Measurements from ENCODE around the gene LTBP1.

LTBP1 gene

GRCh38 chr2:33038230-33038629 lies 91.5 kb downstream of the LTBP1 start:
- Histone ChIP-seq H3K36me3 (ENCODE audit: insufficient read depth) (no peaks in the 10 kb centered on the region), H3K9ac (no peak overlapping the region), H3K4me1 (ENCODE audit: low read depth, poor library complexity, severe bottlenecking) (no peaks in the 10 kb centered on the region), H3K4me2 (no peak overlapping the region), H2AFZ (ENCODE audit: low read depth) (no peak overlapping the region), H3K79me2 (ENCODE audit: insufficient read depth, low read depth) (no peaks in the 10 kb centered on the region), H4K20me1 (ENCODE audit: insufficient read depth) (no peaks in the 10 kb centered on the region), H3K4me3 (IDR thresholded peaks at IDR 0.05; ENCODE audit: insufficient read depth, low read depth, low read length) (no peak overlapping the region), H3K27me3 (ENCODE audit: insufficient read depth, low read depth) (no peaks in the 10 kb centered on the region), H3K27ac (no peak overlapping the region)
- TF ChIP-seq, protein P1, sequence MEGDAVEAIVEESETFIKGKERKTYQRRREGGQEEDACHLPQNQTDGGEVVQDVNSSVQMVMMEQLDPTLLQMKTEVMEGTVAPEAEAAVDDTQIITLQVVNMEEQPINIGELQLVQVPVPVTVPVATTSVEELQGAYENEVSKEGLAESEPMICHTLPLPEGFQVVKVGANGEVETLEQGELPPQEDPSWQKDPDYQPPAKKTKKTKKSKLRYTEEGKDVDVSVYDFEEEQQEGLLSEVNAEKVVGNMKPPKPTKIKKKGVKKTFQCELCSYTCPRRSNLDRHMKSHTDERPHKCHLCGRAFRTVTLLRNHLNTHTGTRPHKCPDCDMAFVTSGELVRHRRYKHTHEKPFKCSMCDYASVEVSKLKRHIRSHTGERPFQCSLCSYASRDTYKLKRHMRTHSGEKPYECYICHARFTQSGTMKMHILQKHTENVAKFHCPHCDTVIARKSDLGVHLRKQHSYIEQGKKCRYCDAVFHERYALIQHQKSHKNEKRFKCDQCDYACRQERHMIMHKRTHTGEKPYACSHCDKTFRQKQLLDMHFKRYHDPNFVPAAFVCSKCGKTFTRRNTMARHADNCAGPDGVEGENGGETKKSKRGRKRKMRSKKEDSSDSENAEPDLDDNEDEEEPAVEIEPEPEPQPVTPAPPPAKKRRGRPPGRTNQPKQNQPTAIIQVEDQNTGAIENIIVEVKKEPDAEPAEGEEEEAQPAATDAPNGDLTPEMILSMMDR (conservative IDR thresholded peaks at IDR 0.05; ENCODE audit: low read depth, low read length): no peak

DNA sequence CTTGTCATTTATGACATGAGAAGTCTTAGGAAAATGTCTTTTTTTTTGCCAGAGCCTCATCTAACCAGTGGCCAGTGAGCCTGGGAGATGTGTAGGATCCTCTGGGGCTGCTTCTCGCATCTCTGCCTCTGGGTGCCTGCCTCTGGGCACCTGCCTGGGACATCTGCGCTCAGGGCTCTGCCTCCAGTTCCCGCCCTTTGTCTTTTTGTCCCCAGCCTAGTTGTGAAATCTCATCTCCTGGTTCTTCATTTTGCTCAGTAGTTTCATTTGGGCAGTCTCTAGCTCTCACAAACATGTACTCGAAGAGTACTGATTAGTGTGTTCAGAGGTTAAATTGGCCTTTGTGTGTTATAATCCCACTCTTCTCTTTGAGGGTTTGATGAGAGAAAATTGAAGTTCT lies 92.0 kb downstream of the LTBP1 start:
- H3K9ac ChIP-seq: no peak overlapping the region
- H3K4me2 ChIP-seq: no peak overlapping the region

DNA sequence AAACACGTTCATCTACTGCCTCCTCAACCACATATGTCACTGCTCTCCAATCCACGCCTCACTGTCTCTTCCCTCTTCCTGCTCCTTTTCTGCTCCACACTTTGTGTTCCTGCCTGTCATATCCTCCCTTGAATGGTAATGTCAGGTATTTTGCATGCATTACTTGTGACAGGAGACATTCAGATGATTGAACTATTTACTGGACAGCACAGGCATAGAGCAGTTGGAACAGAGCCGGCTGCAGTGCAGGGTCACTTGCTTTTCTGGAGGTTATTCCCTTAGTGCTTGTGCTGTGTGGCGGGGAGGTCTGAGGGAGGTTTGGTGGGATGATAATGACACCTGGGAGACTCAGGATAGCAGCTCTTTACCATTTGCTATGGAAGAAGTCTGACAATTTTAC lies 93.8 kb downstream of the LTBP1 start:
- Histone ChIP-seq H3K4me3 (IDR thresholded peaks at IDR 0.05; ENCODE audit: insufficient read depth, low read depth, low read length) (no peak overlapping the region), H3K36me3 (ENCODE audit: insufficient read depth) (no peaks in the 10 kb centered on the region), H4K20me1 (ENCODE audit: insufficient read depth) (no peaks in the 10 kb centered on the region), H3K79me2 (ENCODE audit: insufficient read depth, low read depth) (no peaks in the 10 kb centered on the region), H2AFZ (ENCODE audit: low read depth) (no peak overlapping the region), H3K4me2 (no peak overlapping the region), H3K9ac (no peak overlapping the region), H3K27ac (no peak overlapping the region), H3K4me1 (ENCODE audit: low read depth, poor library complexity, severe bottlenecking) (no peaks in the 10 kb centered on the region), H3K27me3 (ENCODE audit: insufficient read depth, low read depth) (no peaks in the 10 kb centered on the region)
- TF ChIP-seq, protein P1 (conservative IDR thresholded peaks at IDR 0.05; ENCODE audit: low read depth, low read length): no peak

More for the DNA sequence above, 92.0 kb downstream of the LTBP1 start:
- TF ChIP-seq, protein P1 (conservative IDR thresholded peaks at IDR 0.05; ENCODE audit: low read depth, low read length): no peak
- H3K4me3 ChIP-seq (IDR thresholded peaks at IDR 0.05; ENCODE audit: insufficient read depth, low read depth, low read length): no peak overlapping the region
- H3K36me3 ChIP-seq (ENCODE audit: insufficient read depth): no peaks in the 10 kb centered on the region
- no peaks in the 10 kb centered on the region for H3K79me2 ChIP-seq (ENCODE audit: insufficient read depth, low read depth)
- H3K4me1 ChIP-seq (ENCODE audit: low read depth, poor library complexity, severe bottlenecking): no peaks in the 10 kb centered on the region
- H3K27ac ChIP-seq: no peak overlapping the region
- H3K27me3 ChIP-seq (ENCODE audit: insufficient read depth, low read depth): no peaks in the 10 kb centered on the region
- no peak overlapping the region for H2AFZ ChIP-seq (ENCODE audit: low read depth)
- H4K20me1 ChIP-seq (ENCODE audit: insufficient read depth): no peaks in the 10 kb centered on the region

DNA sequence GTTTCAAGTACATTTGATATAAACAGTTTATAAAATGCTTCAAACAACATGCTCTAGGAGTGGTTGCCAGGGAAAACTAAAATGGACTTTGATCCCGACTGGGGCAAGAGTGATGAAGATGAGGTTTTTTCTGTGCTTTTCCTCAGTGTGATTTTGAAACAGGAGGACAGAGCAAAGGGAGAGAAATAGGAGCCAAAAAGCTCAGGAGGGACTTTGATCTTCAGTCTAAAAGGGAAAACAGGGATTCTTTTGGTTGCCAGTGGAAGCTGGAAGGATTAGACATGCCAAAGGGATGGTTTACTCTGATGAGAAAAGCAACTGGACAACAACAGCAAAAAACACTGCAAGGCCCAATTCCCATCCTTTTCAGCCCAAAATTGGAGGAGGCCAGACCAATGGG lies 95.5 kb downstream of the LTBP1 start:
- Histone ChIP-seq H3K79me2 (ENCODE audit: insufficient read depth, low read depth) (no peaks in the 10 kb centered on the region), H3K36me3 (ENCODE audit: insufficient read depth) (no peaks in the 10 kb centered on the region)

More for the DNA sequence above, 95.5 kb downstream of the LTBP1 start:
- Histone ChIP-seq H2AFZ (ENCODE audit: low read depth) (no peak overlapping the region), H3K4me3 (IDR thresholded peaks at IDR 0.05; ENCODE audit: insufficient read depth, low read depth, low read length) (no peak overlapping the region), H3K27ac (no peak overlapping the region), H3K9ac (no peak overlapping the region), H3K27me3 (ENCODE audit: insufficient read depth, low read depth) (no peaks in the 10 kb centered on the region), H4K20me1 (ENCODE audit: insufficient read depth) (no peaks in the 10 kb centered on the region), H3K4me1 (ENCODE audit: low read depth, poor library complexity, severe bottlenecking) (no peaks in the 10 kb centered on the region), H3K4me2 (no peak overlapping the region)
- TF ChIP-seq, protein P1 (conservative IDR thresholded peaks at IDR 0.05; ENCODE audit: low read depth, low read length): no peak

All from KMS-11 (cell line).